ENCODE data around the gene WHRN.

- TF ChIP-seq SUZ12 (IDR thresholded peaks at IDR 0.05; ENCODE audit: extremely low read depth, insufficient read depth, insufficient read length) (no peak), YY1 (IDR thresholded peaks at IDR 0.05; ENCODE audit: insufficient read depth, insufficient read length) (no peak), ZNF274 (IDR thresholded peaks at IDR 0.05; ENCODE audit: low read depth, low read length) (no peak)
These were observed 26.4 kb downstream of the WHRN start for GRCh38 chr9:114478871-114479270.

All from NT2/D1 (cell line).